Muscle layer of colon (tissue), 2 donors: ENCODE results near the gene ADGRA1.
"Not testable (repeated sequence)": the region's sequence is repeated elsewhere in the genome, so short reads cannot be mapped to it uniquely, and the experiment has no call there.

ENCODE experiments used
- H3K27ac ChIP-seq: one replicate; pipeline ENCODE4 v1.7.0; 2013; ENCODE audit warnings: low read depth, mild to moderate bottlenecking, low read length, moderate library complexity
- H3K27me3 ChIP-seq, 2 donors: one replicate each; pipeline ENCODE4 v1.7.0; 2013; ENCODE audit warnings: low read length in 2 of 2, mild to moderate bottlenecking in 2 of 2; ENCODE audit not compliant: insufficient read depth in 2 of 2, control insufficient read depth in 1 of 2
- H3K36me3 ChIP-seq: one replicate; pipeline ENCODE4 v1.7.0; 2013; ENCODE audit warnings: mild to moderate bottlenecking, low read length; ENCODE audit not compliant: insufficient read depth
- H3K4me1 ChIP-seq: one replicate; pipeline ENCODE4 v1.7.0; 2013; ENCODE audit warnings: mild to moderate bottlenecking, low read length; ENCODE audit not compliant: insufficient read depth
- H3K4me3 ChIP-seq, 2 donors: one replicate each; pipeline ENCODE4 v1.7.0; 2013; ENCODE audit warnings: low read length in 2 of 2, low read depth in 1 of 2, mild to moderate bottlenecking in 1 of 2, moderate library complexity in 1 of 2
- H3K9ac ChIP-seq: one replicate; pipeline ENCODE4 v1.7.0; 2013; ENCODE audit warnings: low read length
- H3K9me3 ChIP-seq: one replicate; pipeline ENCODE4 v1.7.0; 2013; ENCODE audit warnings: mild to moderate bottlenecking, low read length
- donor health status: abdominal sarcoma.
- donor health status: Adenocarcinoma of cecum.

Gene ADGRA1

DNA sequence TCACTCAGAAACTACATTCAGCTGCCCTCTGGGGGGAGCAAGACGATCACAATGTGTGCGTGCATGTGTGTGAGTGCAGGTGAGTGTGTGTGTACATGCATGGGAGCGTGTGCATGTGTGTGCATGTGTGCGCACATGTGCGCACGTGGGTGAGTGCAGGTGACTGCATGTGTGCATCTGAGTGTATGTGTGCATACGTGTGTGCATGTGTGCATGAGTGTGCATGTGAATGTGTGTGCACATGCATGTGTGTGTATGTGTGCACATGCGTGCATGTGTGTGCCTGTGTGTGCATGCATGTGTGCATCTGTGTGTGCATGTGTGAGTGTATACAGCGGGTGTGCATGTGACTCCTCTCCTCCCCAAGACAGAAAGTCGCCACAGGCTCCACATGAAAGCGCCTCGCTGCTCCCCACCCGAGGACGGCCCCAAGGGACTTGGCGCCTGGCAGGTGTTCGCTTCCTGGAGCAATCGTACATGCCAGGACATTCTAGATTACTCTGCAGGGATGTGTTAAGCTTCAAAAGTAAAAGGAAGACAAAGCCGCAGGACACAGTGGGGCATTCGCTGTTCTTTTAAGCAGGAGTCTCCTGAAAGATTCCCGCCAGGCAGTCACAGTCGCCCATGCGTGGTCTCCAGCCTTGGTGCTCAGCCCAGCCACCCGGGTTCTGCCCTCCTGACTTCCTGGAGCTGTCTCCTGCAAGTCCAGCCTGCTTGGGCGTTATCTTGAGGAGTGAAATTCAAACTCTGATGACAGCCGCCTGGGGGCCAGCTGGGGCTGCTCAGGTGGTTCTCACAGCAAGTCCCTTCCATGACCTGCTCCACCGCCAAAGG is 42.0 kb upstream of the ADGRA1 start:
- no peaks in the 10 kb centered on the region for H3K36me3 ChIP-seq
- peaks cover 0 to 13% of the 10 kb centered on the region in 2 donors for H3K27me3 ChIP-seq

GRCh38 chr10:133046390-133046765 is 41.3 kb upstream of the ADGRA1 start:
- Histone ChIP-seq H3K4me3 (no peak overlapping the region), H3K27me3 (peaks cover 0 to 13% of the 10 kb centered on the region in 2 donors), H3K9ac (no peak overlapping the region), H3K27ac (no peak overlapping the region), H3K36me3 (no peaks in the 10 kb centered on the region), H3K4me1 (no peaks in the 10 kb centered on the region), H3K9me3 (no peaks in the 10 kb centered on the region)

More for the DNA sequence above, 42.0 kb upstream of the ADGRA1 start:
- Histone ChIP-seq H3K9me3 (no peaks in the 10 kb centered on the region), H3K4me1 (no peaks in the 10 kb centered on the region), H3K27ac (no peak overlapping the region), H3K9ac (no peak overlapping the region), H3K4me3 (no peak overlapping the region)

GRCh38 chr10:133047526-133048123 is 40.1 kb upstream of the ADGRA1 start:
- no peaks in the 10 kb centered on the region for H3K36me3 ChIP-seq
- no peaks in the 10 kb centered on the region for H3K4me1 ChIP-seq
- H3K27me3 ChIP-seq: peaks cover 0 to 10% of the 10 kb centered on the region in 2 donors
- no peak overlapping the region for H3K4me3 ChIP-seq
- no peaks in the 10 kb centered on the region for H3K9me3 ChIP-seq
- H3K27ac ChIP-seq: no peak overlapping the region
- H3K9ac ChIP-seq: no peak overlapping the region

DNA sequence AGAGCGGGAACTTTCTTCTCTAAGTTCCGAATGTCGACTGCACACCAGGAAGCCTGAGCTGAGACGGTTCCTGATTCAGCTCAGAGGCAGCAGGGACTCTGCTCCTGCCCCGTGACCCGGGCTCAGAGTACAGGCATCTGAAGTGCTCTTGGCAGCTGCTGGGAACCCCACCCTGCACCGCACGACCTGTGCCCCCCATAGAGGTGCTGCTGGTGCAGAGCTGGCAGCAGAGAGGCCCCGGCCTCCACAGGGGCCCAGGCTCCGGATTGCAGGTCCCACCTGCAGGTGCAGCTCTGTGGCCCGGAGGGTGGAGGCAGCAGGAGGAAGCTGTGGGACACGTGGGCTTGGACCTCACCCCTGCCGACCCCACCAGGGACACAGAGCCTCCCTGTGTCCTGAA is 39.5 kb upstream of the ADGRA1 start:
- H3K4me3 ChIP-seq: no peak overlapping the region
- H3K36me3 ChIP-seq: no peaks in the 10 kb centered on the region
- H3K9ac ChIP-seq: no peak overlapping the region
- no peaks in the 10 kb centered on the region for H3K9me3 ChIP-seq
- H3K27me3 ChIP-seq: peaks cover 0 to 7% of the 10 kb centered on the region in 2 donors
- H3K27ac ChIP-seq: no peak overlapping the region
- no peaks in the 10 kb centered on the region for H3K4me1 ChIP-seq

- no peaks in the 10 kb centered on the region for H3K36me3 ChIP-seq
- peaks cover 0 to 5% of the 10 kb centered on the region in 2 donors for H3K27me3 ChIP-seq
- no peaks in the 10 kb centered on the region for H3K4me1 ChIP-seq
- no peak overlapping the region for H3K4me3 ChIP-seq
- H3K27ac ChIP-seq: no peak overlapping the region
- no peak overlapping the region for H3K9ac ChIP-seq
- no peaks in the 10 kb centered on the region for H3K9me3 ChIP-seq
Observed at GRCh38 chr10:133048926-133049325, 38.8 kb upstream of the ADGRA1 start.

- Histone ChIP-seq H3K4me3 (no peak overlapping the region), H3K27ac (no peak overlapping the region), H3K27me3 (peaks cover 0 to 5% of the 10 kb centered on the region in 2 donors), H3K4me1 (no peaks in the 10 kb centered on the region), H3K36me3 (no peaks in the 10 kb centered on the region), H3K9me3 (no peaks in the 10 kb centered on the region), H3K9ac (no peak overlapping the region)
Observed at GRCh38 chr10:133049639-133050038, 38.1 kb upstream of the ADGRA1 start.

DNA sequence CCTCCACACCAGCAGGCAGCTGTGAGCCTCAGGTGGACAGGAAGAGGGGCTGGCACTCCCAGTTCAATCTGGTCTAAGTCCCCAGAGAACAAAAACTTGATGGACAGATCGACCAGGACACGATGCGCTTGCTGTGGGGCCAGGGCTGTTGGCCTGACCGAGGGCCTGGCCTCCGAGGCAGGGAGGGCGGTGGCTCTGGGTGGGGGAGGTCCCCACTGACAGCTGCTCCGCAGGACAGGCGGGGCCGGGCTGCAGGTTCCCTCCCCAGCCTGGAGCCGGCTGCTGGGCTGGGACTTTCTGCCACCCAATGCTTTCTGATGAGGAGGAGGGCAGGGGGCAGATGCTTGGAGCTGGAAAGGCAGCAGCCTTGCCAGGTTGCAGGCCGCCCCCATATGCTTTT is 37.4 kb upstream of the ADGRA1 start:
- H3K9me3 ChIP-seq: no peaks in the 10 kb centered on the region
- no peaks in the 10 kb centered on the region for H3K4me1 ChIP-seq
- peaks cover 0 to 5% of the 10 kb centered on the region in 2 donors for H3K27me3 ChIP-seq
- no peaks in the 10 kb centered on the region for H3K36me3 ChIP-seq
- H3K4me3 ChIP-seq: no peak overlapping the region
- H3K9ac ChIP-seq: no peak overlapping the region
- no peak overlapping the region for H3K27ac ChIP-seq

DNA sequence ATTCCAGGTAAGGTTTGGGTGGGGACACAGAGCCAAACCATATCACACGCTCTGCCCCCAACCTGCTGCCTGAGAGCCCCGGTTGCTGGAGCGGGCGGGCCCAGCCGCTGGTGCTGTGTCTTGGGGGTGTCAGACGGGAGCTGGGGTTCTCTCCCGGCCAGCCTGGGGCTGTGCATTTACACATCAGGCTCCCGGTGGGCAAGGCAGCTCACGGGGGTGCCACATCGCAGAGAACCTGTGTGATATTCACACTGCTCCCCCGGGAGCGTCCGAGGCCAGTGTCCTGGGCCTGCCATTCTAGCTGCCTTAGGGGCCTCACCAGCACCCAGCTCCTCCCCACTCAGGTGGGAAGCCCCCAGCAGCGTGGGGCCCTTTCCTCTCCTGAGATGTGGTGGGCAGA is 35.6 kb upstream of the ADGRA1 start:
- H3K27me3 ChIP-seq: peaks cover 0 to 10% of the 10 kb centered on the region in 2 donors

DNA sequence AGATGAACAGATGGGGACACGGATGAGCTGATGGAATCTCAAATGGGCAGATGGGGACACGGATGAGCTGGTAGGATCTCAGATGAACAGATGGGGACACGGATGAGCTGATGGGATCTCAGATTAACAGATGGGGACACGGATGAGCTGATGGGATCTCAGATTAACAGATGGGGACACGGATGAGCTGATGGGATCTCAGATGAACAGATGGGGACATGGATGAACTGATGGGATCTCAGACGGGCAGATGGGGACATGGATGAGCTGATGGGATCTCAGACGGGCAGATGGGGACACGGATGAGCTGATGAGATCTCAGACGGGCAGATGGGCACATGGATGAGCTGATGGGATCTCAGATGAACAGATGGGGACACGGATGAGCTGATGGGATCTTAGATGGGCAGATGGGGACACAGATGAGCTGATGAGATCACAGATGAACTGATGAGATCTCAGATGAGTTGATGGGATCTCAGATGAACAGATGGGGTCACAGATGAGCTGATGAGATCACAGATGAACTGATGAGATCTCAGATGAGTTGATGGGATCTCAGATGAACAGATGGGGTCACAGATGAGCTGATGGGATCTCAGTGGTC is 34.1 kb upstream of the ADGRA1 start:
- not testable (repeated sequence) for H3K4me1 ChIP-seq, H3K9me3 ChIP-seq, H3K9ac ChIP-seq, H3K36me3 ChIP-seq, H3K27ac ChIP-seq, H3K4me3 ChIP-seq
- peaks cover 0 to 10% of the 10 kb centered on the region in 2 donors for H3K27me3 ChIP-seq

More for the DNA sequence above, 35.6 kb upstream of the ADGRA1 start:
- no peaks in the 10 kb centered on the region for H3K36me3 ChIP-seq
- no peaks in the 10 kb centered on the region for H3K9me3 ChIP-seq
- H3K4me1 ChIP-seq: no peaks in the 10 kb centered on the region
- H3K27ac ChIP-seq: no peak overlapping the region
- H3K9ac ChIP-seq: no peak overlapping the region
- H3K4me3 ChIP-seq: no peak overlapping the region

- no peak overlapping the region for H3K27ac ChIP-seq
- H3K9me3 ChIP-seq: no peaks in the 10 kb centered on the region
- no peak overlapping the region for H3K9ac ChIP-seq
- H3K4me3 ChIP-seq: no peak overlapping the region
- peaks cover 0 to 6% of the 10 kb centered on the region in 2 donors for H3K27me3 ChIP-seq
- no peaks in the 10 kb centered on the region for H3K36me3 ChIP-seq
- H3K4me1 ChIP-seq: no peaks in the 10 kb centered on the region
Observed at GRCh38 chr10:133055470-133055869, 32.3 kb upstream of the ADGRA1 start.

DNA sequence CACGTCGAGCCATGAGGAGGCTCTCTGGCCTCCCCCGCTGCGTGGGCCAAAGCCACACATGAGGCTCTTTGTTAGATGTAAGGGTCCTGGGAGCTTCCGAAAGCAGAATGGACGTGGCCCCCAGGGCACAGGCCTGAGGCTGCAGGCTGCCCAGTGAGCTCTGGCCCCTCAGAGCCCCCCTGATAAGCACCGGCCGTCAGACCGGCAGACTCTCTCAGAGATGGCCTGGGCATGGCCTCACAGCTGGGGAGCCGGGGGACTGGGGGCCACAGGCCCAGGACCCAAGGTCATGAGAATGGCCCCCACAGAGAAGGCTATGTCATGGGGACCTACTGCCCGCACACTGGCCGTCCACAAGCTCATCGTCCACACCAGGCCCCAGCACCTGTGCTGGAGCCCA is 31.7 kb upstream of the ADGRA1 start:
- Histone ChIP-seq H3K9me3 (no peaks in the 10 kb centered on the region), H3K27me3 (peaks cover 0 to 6% of the 10 kb centered on the region in 2 donors), H3K9ac (no peak overlapping the region), H3K27ac (no peak overlapping the region), H3K4me1 (no peaks in the 10 kb centered on the region), H3K36me3 (no peaks in the 10 kb centered on the region), H3K4me3 (no peak overlapping the region)
